GM19467 (cell line): ENCODE results near the gene ZNF362.
"Not testable (repeated sequence)": the region's sequence is repeated elsewhere in the genome, so short reads cannot be mapped to it uniquely, and the experiment has no call there.

Experiments
- ATAC-seq: cut with Tn5 transposase; IDR thresholded peaks from one replicate; pipeline ENCODE4 v1.9.1; 2021; ENCODE audit warnings: mild to moderate bottlenecking, moderate library complexity; ENCODE audit not compliant: unreplicated experiment

Gene ZNF362

GRCh38 chr1:33282791-33283190 is 26.5 kb downstream of the ZNF362 start:
- no peak for ATAC-seq

GRCh38 chr1:33284049-33284448 is 27.8 kb downstream of the ZNF362 start:
- ATAC-seq = no peak

GRCh38 chr1:33286451-33287185 is 30.3 kb downstream of the ZNF362 start:
- ATAC-seq = no peak

GRCh38 chr1:33287317-33287716 is 31.0 kb downstream of the ZNF362 start:
- ATAC-seq = no peak

- ATAC-seq = no peak
Observed at GRCh38 chr1:33288976-33289857, 32.9 kb downstream of the ZNF362 start.

GRCh38 chr1:33289858-33290154 is 33.5 kb downstream of the ZNF362 start:
- ATAC-seq = no peak

GRCh38 chr1:33290615-33291014 is 34.3 kb downstream of the ZNF362 start:
- ATAC-seq = not testable (repeated sequence)

- no peak for ATAC-seq
Observed at GRCh38 chr1:33292726-33293340, 36.5 kb downstream of the ZNF362 start.

GRCh38 chr1:33294071-33295010 is 38.0 kb downstream of the ZNF362 start:
- ATAC-seq = no peak

- no peak for ATAC-seq
Observed at GRCh38 chr1:33295023-33295422, 38.7 kb downstream of the ZNF362 start.

GRCh38 chr1:33295450-33296081 is 39.3 kb downstream of the ZNF362 start:
- ATAC-seq = peak; percentile 87

GRCh38 chr1:33296082-33296458 is 39.8 kb downstream of the ZNF362 start:
- ATAC-seq = no peak

- no peak for ATAC-seq
Observed at GRCh38 chr1:33296824-33297223, 40.5 kb downstream of the ZNF362 start.

- ATAC-seq = no peak
Observed at GRCh38 chr1:33297911-33298622, 41.8 kb downstream of the ZNF362 start.

- peak; percentile 54 for ATAC-seq
Observed at GRCh38 chr1:33298623-33299277, 42.5 kb downstream of the ZNF362 start.

GRCh38 chr1:33299461-33300155 is 43.3 kb downstream of the ZNF362 start:
- no peak for ATAC-seq

- ATAC-seq = no peak
Observed at GRCh38 chr1:33300673-33301072, 44.4 kb downstream of the ZNF362 start.

GRCh38 chr1:33301273-33301984 is 45.1 kb downstream of the ZNF362 start:
- no peak for ATAC-seq
